ENCODE measurements around the gene C5orf24. TPM values are rescaled to one million over a fixed set of nuclear protein-coding genes. Genes with fewer than 3 reads are reported as not detected.
A peak's percentile ranks its signal among the peaks of the same experiment; 100 is the strongest.
"Not testable (repeated sequence)": the region's sequence is repeated elsewhere in the genome, so short reads cannot be mapped to it uniquely, and the experiment has no call there.

Gene C5orf24
- total RNA-seq, 6 experiments from 2014 or later: 19.0 to 41.8 (median 30.2) TPM

- peaks cover 0 to under 1% (median 0%) of the 10 kb centered on the region in 4 donors for H3K36me3 ChIP-seq
- peak overlapping the region; percentile 77 to 97 (median 93) for H3K27ac ChIP-seq
- WGBS (ENCODE audit: insufficient coverage, low coverage, low lambda C conversion rate, missing lambda C conversion rate): 12% methylated on average over 11 of the region's 12 CpGs
- H3K4me3 ChIP-seq: peak overlapping the region; percentile 68 to 97 (median 89)
- peaks cover 0 to 35% (median 11%) of the 10 kb centered on the region in 4 donors for H3K4me1 ChIP-seq
- H3K27me3 ChIP-seq: no peaks in the 10 kb centered on the region
- TF ChIP-seq POLR2A (IDR thresholded peaks at IDR 0.05): no peak
- TF ChIP-seq, protein P1, sequence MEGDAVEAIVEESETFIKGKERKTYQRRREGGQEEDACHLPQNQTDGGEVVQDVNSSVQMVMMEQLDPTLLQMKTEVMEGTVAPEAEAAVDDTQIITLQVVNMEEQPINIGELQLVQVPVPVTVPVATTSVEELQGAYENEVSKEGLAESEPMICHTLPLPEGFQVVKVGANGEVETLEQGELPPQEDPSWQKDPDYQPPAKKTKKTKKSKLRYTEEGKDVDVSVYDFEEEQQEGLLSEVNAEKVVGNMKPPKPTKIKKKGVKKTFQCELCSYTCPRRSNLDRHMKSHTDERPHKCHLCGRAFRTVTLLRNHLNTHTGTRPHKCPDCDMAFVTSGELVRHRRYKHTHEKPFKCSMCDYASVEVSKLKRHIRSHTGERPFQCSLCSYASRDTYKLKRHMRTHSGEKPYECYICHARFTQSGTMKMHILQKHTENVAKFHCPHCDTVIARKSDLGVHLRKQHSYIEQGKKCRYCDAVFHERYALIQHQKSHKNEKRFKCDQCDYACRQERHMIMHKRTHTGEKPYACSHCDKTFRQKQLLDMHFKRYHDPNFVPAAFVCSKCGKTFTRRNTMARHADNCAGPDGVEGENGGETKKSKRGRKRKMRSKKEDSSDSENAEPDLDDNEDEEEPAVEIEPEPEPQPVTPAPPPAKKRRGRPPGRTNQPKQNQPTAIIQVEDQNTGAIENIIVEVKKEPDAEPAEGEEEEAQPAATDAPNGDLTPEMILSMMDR (IDR thresholded peaks at IDR 0.05): no peak
- intact Hi-C loops (cut with DNase I): no loop called here
- H3K9me3 ChIP-seq: no peaks in the 10 kb centered on the region
- DNase-seq (no peak), ATAC-seq (peak in 2 of 4 donors; percentile 1 to 6)
These were observed 375 bp upstream of the C5orf24 start for GRCh38 chr5:134845335-134845851.

GRCh38 chr5:134846641-134846960 is 833 bp downstream of the C5orf24 start:
- peaks cover 0 to 42% (median 13%) of the 10 kb centered on the region in 4 donors for H3K4me1 ChIP-seq
- 0% methylated on average over 11 of the region's 11 CpGs for WGBS (ENCODE audit: insufficient coverage, low coverage, low lambda C conversion rate, missing lambda C conversion rate)
- peak in 1 of 4 donors; percentile 8 for ATAC-seq
- peak overlapping the region; percentile 77 to 97 (median 93) for H3K27ac ChIP-seq
- peak overlapping the region; percentile 68 to 97 (median 89) for H3K4me3 ChIP-seq
- no peaks in the 10 kb centered on the region for H3K27me3 ChIP-seq
- intact Hi-C loops (cut with DNase I): no loop called here
- H3K36me3 ChIP-seq: no peaks in the 10 kb centered on the region
- no peaks in the 10 kb centered on the region for H3K9me3 ChIP-seq
- no peak for TF ChIP-seq POLR2A (IDR thresholded peaks at IDR 0.05)
- TF ChIP-seq, protein P1 (IDR thresholded peaks at IDR 0.05): no peak
- DNase-seq: no peak

DNA sequence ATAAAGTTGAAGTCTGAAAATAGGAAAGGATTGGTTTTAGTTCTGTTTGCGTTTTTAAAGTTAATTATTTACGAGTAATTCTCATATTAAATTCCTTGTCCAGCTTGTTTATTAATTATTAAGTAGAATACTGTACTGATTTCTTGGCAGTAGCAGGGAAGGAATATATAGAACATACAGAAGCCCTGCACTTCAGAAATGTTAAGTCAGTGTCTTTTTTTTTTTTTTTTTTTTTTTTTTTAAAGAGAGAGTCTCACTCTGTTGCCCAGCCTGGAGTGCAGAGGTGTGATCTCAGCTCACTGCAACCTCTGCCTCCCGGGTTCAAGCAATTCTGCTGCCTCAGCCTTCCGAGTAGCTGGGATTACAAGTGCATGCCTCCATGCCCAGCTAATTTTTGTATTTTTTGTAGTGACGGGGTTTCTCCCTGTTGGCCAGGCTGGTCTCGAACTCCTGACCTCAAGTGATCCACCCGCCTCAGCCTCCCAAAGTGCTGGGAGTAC is 3.7 kb downstream of the C5orf24 start:
- intact Hi-C loops (cut with DNase I); H3K27me3 ChIP-seq; DNase-seq; H3K4me3 ChIP-seq; ATAC-seq; H3K36me3 ChIP-seq; H3K9me3 ChIP-seq: not testable (repeated sequence)
- H3K4me1 ChIP-seq: peaks cover 0 to 43% (median 13%) of the 10 kb centered on the region in 4 donors
- peak overlapping the region in 1 of 3 donors; percentile 8 for H3K27ac ChIP-seq
- 45% methylated on average over 7 of the region's 7 CpGs for WGBS (ENCODE audit: insufficient coverage, low coverage, low lambda C conversion rate, missing lambda C conversion rate)

DNA sequence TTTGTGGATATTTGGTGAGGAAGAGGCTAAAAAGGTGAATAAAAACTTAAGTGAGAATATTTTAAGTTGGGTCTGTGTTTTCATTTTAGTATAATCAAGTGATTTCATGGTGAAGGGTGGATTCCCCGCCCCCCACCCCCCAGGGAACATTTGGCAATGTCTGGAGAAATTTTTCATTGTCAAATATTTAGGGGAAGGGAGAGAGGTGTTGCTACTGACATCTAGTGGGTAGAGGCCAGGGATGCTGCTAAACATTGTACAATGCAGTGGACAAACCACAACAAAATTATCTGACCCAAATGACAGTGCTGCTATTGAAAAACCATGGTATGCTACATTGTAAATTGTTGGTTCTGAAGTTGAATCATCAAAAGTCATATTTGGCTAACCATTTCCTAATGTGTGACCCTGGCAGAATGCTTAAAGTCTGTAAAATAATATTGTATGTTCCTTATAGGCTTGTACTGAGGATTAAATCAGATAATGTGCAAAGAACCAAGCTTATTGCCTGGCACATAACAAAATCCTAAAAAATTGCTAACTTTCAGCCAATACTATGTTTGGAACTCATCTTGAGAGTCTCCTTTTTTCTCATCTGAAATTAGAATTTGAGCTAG is 5.6 kb downstream of the C5orf24 start:
- intact Hi-C loops (cut with DNase I): no loop called here
- no peak for TF ChIP-seq POLR2A (IDR thresholded peaks at IDR 0.05)
- TF ChIP-seq, protein P1 (IDR thresholded peaks at IDR 0.05): peak; percentile 38 to 64 (median 53)
- H3K4me1 ChIP-seq: peaks cover 0 to 38% (median 13%) of the 10 kb centered on the region in 4 donors
- no peaks in the 10 kb centered on the region for H3K9me3 ChIP-seq
- no peak overlapping the region for H3K4me3 ChIP-seq
- peak; percentile 56 to 84 (median 70) for ATAC-seq
- peak overlapping the region in 1 of 3 donors; percentile 25 for H3K27ac ChIP-seq
- H3K27me3 ChIP-seq: no peaks in the 10 kb centered on the region
- peaks cover 0 to 23% (median 11%) of the 10 kb centered on the region in 4 donors for H3K36me3 ChIP-seq
- DNase-seq: no peak
- 27% methylated on average over 1 of the region's 1 CpG for WGBS (ENCODE audit: insufficient coverage, low coverage, low lambda C conversion rate, missing lambda C conversion rate)

DNA sequence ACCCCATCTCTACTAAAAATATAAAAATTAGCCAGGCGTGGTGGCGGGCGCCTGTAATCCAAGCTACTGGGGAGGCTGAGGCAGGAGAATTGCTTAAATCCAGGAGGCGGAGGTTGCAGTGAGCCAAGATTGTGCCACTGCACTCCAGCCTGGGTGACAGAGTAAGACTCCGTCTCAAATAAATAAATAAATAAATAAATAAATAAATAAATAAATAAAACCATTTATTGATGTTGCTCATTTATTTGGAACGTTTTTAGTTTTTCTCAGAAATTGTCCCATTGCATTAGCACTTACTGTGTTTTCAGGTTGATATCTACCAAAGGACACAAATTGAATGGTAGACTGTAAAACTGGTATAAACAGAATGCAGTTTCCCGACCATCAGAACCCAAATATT is 10.7 kb downstream of the C5orf24 start:
- H3K9me3 ChIP-seq; ATAC-seq; H3K27me3 ChIP-seq; intact Hi-C loops (cut with DNase I); H3K4me3 ChIP-seq; H3K27ac ChIP-seq; DNase-seq; H3K4me1 ChIP-seq: not testable (repeated sequence)
- peaks cover 0 to 58% (median 24%) of the 10 kb centered on the region in 4 donors for H3K36me3 ChIP-seq
- WGBS (ENCODE audit: insufficient coverage, low coverage, low lambda C conversion rate, missing lambda C conversion rate): 84% methylated on average over 7 of the region's 7 CpGs

Data from right lobe of liver (tissue), 6 donors.